ENCODE measurements around the gene PDZD7.
"Not testable (repeated sequence)": the region's sequence is repeated elsewhere in the genome, so short reads cannot be mapped to it uniquely, and the experiment has no call there.

Gene PDZD7

GRCh38 chr10:101040851-101041250, 9.9 kb upstream of the PDZD7 start:
- DNase-seq (ENCODE audit: low spot score): no peak

GRCh38 chr10:101040061-101040460, 9.1 kb upstream of the PDZD7 start:
- DNase-seq (ENCODE audit: low spot score): no peak

- no peak for DNase-seq (ENCODE audit: low spot score)
Measured at GRCh38 chr10:101038484-101038883, 7.6 kb upstream of the PDZD7 start.

GRCh38 chr10:101036726-101037125, 5.8 kb upstream of the PDZD7 start:
- no peak for DNase-seq (ENCODE audit: low spot score)

GRCh38 chr10:101035916-101036702, 5.2 kb upstream of the PDZD7 start:
- no peak for DNase-seq (ENCODE audit: low spot score)

GRCh38 chr10:101035314-101035713, 4.4 kb upstream of the PDZD7 start:
- no peak for DNase-seq (ENCODE audit: low spot score)

GRCh38 chr10:101034404-101034803, 3.5 kb upstream of the PDZD7 start:
- not testable (repeated sequence) for DNase-seq (ENCODE audit: low spot score)

- no peak for DNase-seq (ENCODE audit: low spot score)
Measured at GRCh38 chr10:101033276-101033675, 2.3 kb upstream of the PDZD7 start.

- no peak for DNase-seq (ENCODE audit: low spot score)
Measured at GRCh38 chr10:101032637-101033224, 1.8 kb upstream of the PDZD7 start.

- DNase-seq (ENCODE audit: low spot score): peak; percentile 68
Measured at GRCh38 chr10:101031796-101032636, 1.1 kb upstream of the PDZD7 start.

GRCh38 chr10:101030496-101031127, 317 bp downstream of the PDZD7 start:
- DNase-seq (ENCODE audit: low spot score): no peak

GRCh38 chr10:101029520-101030295, 1.2 kb downstream of the PDZD7 start:
- no peak for DNase-seq (ENCODE audit: low spot score)

- no peak for DNase-seq (ENCODE audit: low spot score)
Measured at GRCh38 chr10:101028446-101029337, 2.2 kb downstream of the PDZD7 start.

- no peak for DNase-seq (ENCODE audit: low spot score)
Measured at GRCh38 chr10:101027106-101027720, 3.7 kb downstream of the PDZD7 start.

GRCh38 chr10:101022967-101023705, 7.8 kb downstream of the PDZD7 start:
- no peak for DNase-seq (ENCODE audit: low spot score)

GRCh38 chr10:101021692-101022251, 9.2 kb downstream of the PDZD7 start:
- no peak for DNase-seq (ENCODE audit: low spot score)

GRCh38 chr10:101021239-101021638, 9.7 kb downstream of the PDZD7 start:
- DNase-seq (ENCODE audit: low spot score): no peak

- no peak for DNase-seq (ENCODE audit: low spot score)
Measured at GRCh38 chr10:101020427-101021075, 10.4 kb downstream of the PDZD7 start.

- DNase-seq (ENCODE audit: low spot score): no peak
Measured at GRCh38 chr10:101019440-101019703, 11.6 kb downstream of the PDZD7 start.
